GM15510 (cell line): ENCODE results near the gene ILDR2.

Experiments used
- POLR2A ChIP-seq: IDR thresholded peaks from 3 replicates; pipeline ENCODE4 v1.6.1; 2011; ENCODE audit warnings: borderline replicate concordance; ENCODE audit not compliant: insufficient read length; ENCODE audit errors: extremely low read depth

The ILDR2 gene

GRCh38 chr1:166918088-166918955 lies 57.0 kb downstream of the ILDR2 start:
- no peak for TF ChIP-seq POLR2A

DNA sequence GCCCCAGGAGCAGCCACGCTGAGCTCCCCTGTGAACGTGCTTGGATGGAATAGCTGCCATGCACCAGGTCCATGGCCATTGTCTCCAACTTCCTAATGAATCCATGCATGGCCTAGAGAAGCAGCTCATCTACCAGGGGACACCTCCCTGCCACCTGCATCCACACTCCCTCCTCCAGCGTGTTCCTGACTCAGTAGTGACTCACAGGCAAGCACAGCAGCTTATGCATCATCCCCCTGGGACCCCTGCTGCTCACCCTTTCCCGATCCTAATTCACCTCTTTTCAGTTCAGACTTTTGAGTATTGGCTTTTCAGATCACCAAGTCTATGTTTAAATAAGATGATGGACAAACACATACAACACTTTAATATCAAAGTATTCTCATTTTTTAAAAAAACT lies 59.4 kb downstream of the ILDR2 start:
- TF ChIP-seq POLR2A = no peak

DNA sequence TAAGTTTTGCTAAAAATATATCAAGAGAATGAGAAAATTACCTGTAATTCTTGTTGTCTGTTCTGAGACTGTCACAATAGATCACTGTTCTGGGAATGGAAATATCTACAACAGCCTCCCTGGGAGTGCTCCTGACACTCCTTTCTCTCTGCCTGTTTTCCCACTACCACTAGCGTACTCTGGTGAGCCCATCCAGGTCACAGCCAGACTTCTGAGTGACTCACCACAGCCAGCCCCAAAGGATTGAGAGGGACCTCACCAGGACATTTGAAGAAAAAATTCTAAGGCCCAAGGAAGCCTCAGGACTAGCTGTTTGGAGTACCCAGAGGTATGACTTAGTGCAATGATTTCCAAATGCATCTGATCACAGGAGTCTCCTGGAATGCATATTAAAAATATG lies 60.3 kb downstream of the ILDR2 start:
- TF ChIP-seq POLR2A = no peak

DNA sequence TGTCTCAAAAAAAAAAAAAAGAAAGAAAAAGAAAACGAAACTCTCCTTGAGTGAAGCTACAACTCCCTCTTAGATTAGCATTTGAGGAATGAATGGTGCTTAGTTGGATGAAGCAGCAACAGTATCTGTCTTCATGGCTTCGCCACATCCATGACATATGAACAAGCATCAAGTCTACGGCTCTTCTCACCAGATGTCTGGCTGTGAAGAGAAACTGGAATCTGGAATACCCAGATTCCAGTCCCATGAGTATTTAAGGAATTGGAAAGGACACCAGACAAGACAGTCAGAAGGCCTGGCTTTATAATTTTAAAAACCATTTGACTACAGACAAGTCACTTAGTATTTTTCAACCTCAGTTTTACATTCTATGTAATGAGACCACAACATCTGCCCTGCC lies 61.2 kb downstream of the ILDR2 start:
- no peak for TF ChIP-seq POLR2A

DNA sequence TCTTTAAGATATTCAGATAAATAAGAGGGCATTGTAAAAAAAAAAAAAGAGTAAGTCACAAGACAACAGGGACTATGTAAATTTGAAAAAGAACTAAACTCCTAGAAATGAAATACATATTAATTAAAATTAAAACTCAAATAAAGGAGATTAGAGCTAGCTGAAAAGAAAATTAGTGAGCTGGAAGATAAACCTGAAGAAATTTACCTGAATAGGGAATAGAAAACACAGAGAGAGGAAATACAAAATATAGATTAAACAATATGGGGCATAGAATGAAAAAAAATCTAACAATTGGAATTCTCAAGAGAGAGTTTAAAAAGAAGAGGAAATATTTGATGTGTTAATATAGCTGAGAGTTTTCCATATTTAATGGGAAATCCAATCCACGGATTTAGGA lies 63.7 kb downstream of the ILDR2 start:
- no peak for TF ChIP-seq POLR2A

GRCh38 chr1:166910396-166910994 lies 64.8 kb downstream of the ILDR2 start:
- TF ChIP-seq POLR2A = no peak

DNA sequence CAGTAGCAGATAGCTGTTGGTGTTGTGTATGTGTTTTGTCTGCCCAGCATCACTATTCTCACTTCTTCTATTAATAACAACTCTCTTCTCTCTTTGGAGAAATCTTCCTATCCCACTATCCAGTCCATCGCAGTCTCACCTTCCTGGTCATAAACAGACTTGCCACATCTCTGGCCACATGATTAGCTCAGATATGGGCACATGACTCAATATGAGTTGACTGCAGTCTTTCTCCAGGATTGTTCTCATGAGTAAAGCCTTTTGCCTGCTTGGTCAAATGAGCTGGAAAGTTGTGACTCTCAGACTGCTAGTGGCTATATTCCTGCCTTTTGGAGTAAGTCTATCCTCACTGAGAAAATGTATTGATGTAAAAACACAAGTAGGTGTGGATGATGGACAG lies 66.4 kb downstream of the ILDR2 start:
- no peak for TF ChIP-seq POLR2A

DNA sequence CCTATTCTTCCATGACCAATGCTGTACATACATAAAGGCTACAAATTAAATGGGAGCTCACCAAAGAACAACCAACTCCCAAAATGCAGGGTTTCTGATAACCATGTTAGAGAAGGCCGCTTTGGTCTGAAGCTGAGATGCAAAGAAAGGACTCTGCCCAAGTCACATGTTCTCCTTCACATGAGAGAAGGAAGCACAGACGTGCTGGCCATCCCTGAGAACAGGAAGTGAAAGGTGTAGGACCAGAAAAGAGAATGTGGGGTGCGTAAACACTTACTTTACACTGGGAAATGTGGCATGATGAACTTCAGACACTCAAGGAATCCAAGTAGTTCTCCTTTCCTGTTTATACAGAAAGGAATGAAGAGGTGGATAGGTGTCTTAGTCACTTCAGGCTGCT lies 67.6 kb downstream of the ILDR2 start:
- no peak for TF ChIP-seq POLR2A

DNA sequence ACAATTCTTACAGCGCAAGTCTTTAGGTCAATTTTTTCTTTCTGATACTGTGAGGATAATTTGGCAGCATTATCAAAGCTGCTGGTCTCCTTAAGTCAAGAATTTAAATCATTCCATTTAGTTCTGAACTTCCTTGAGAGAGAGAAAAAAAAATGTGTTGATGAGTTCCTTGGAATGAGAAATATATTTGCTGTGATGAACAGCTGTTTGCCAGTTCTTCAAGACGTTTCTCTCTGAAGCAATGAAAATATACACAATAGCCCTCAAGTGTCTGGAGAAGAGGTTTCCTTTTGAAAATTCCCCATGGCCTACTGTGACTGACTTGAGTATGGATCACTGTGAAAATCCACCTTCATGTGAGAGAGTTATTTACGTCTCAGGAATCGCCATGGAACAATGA lies 68.3 kb downstream of the ILDR2 start:
- TF ChIP-seq POLR2A = no peak

- no peak for TF ChIP-seq POLR2A
Measured at GRCh38 chr1:166906647-166907046, 68.7 kb downstream of the ILDR2 start.

- TF ChIP-seq POLR2A = no peak
Measured at GRCh38 chr1:166905900-166906299, 69.4 kb downstream of the ILDR2 start.

- TF ChIP-seq POLR2A = no peak
Measured at GRCh38 chr1:166905136-166905535, 70.2 kb downstream of the ILDR2 start.

GRCh38 chr1:166903232-166903631 lies 72.1 kb downstream of the ILDR2 start:
- TF ChIP-seq POLR2A = no peak

DNA sequence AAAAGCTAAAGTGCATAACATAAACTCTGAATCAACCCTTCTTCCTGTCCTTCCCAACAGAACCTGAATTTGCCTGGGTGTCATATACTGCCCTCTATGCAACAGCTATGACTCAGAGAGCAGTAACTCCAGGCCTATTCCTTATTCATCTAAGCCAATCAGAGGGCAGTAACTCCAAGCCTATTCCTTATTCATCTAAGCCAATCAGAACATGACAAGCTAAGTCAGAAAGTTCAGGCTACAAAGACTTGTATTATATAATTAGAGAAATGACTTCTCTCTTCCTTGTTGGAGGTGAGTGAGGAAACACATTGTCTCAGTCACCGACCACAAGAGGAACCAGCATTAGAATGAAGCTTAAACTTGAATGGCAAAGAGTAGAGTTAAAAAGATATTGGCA lies 73.1 kb downstream of the ILDR2 start:
- no peak for TF ChIP-seq POLR2A

DNA sequence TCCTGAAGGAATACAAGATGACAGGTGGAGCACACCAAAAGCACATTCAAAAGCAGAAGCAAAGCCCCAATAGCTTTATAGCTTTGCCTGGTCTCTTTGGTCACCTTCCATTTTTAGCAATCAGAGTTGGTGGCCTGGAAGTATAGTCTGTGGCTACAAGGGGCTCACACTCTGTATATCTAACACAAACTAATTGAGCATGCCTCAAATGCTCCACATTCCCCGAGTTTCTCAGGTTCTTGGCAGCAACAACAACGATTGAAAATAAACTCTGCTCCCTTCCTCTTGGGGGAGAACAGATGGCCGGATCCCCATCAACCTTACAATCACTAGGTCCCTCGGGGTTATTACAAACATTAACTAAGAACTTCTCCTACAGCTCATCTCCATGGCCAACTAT lies 74.4 kb downstream of the ILDR2 start:
- no peak for TF ChIP-seq POLR2A

DNA sequence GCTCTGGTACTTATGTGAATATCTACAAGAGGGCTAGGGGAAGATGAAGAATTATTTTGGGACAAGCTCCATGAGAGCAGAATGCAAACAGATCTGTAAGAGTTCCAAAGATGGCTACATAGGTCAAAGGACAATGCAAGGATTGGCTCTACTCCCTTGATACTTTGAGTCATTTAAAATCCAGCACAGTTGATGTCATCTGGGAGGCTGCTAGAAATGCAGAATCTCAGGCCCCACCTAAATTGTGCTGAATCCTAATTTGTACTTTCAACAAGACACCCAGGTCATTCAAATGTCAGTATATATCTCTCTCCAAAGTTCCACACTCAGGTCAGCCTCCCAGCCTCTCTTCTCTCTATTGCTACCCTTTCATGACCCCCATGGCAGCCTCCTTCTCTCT lies 75.6 kb downstream of the ILDR2 start:
- TF ChIP-seq POLR2A = no peak
